Esophagus muscularis mucosa (tissue), 4 donors: ENCODE data around the gene SMIM44.

ENCODE experiments used
- CTCF ChIP-seq, 3 experiments: fragments of 200-600 bp in 2 of 3; fragments of 450-650 bp in 1 of 3; sonication (generic) in 2 of 3; IDR thresholded peaks; one replicate each; pipeline ENCODE4 v1.5.1; 2017 to 2019; ENCODE audit warnings: antibody characterized with exemption in 3 of 3, mild to moderate bottlenecking in 2 of 3, moderate library complexity in 1 of 3
- EP300 ChIP-seq: sonication (generic); formaldehyde crosslinking; IDR thresholded peaks from one replicate; pipeline ENCODE4 v1.6.1; 2017; ENCODE audit warnings: antibody characterized with exemption
- POLR2A ChIP-seq: fragments of 450-650 bp; IDR thresholded peaks from one replicate; pipeline ENCODE4 v1.6.1; 2017; ENCODE audit warnings: antibody characterized with exemption, moderate library complexity, mild to moderate bottlenecking, low read depth

GRCh38 chr19:3507371-3508120 is 24.3 kb upstream of the SMIM44 start:
- TF ChIP-seq EP300 = no peak
- no peak for TF ChIP-seq CTCF (IDR thresholded peaks at IDR 0.05)
- TF ChIP-seq POLR2A = no peak
